AG10803 (cell line): ENCODE measurements around the gene ARHGAP42.

Experiments
- DNase-seq: peaks from one replicate; pipeline ENCODE4 v3.0.0; 2010; ENCODE audit warnings: low read depth
- H3K4me3 ChIP-seq: 2 replicates; pipeline ENCODE4 v1.5.1; 2011; ENCODE audit warnings: mild to moderate bottlenecking, low read length, control low read depth
- TF ChIP-seq, protein P1 (sequence below): conservative IDR thresholded peaks from 2 replicates; pipeline ENCODE4 v1.5.1; 2011; ENCODE audit warnings: mild to moderate bottlenecking, low read length, control low read depth, inconsistent platforms

ARHGAP42 gene

DNA sequence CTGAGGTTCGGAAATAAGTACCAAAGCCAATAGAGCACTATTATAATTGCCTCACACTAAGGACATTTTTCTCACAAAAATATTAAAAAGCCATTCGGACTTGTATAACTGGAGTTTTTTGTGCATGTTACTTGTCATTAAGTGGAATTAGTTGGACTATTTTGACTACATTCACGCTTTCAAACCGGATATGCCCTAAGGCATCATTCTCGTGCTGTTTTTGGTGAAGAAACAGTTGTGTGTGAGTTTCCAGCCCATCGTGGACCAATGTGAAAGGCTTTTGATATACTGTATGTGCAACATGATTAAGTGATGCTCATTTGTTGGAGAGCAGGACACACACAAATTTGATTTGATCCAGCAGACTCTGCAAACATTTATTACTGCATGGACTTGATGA lies 249.7 kb downstream of the ARHGAP42 start:
- no peak overlapping the region for H3K4me3 ChIP-seq
- TF ChIP-seq, protein P1, sequence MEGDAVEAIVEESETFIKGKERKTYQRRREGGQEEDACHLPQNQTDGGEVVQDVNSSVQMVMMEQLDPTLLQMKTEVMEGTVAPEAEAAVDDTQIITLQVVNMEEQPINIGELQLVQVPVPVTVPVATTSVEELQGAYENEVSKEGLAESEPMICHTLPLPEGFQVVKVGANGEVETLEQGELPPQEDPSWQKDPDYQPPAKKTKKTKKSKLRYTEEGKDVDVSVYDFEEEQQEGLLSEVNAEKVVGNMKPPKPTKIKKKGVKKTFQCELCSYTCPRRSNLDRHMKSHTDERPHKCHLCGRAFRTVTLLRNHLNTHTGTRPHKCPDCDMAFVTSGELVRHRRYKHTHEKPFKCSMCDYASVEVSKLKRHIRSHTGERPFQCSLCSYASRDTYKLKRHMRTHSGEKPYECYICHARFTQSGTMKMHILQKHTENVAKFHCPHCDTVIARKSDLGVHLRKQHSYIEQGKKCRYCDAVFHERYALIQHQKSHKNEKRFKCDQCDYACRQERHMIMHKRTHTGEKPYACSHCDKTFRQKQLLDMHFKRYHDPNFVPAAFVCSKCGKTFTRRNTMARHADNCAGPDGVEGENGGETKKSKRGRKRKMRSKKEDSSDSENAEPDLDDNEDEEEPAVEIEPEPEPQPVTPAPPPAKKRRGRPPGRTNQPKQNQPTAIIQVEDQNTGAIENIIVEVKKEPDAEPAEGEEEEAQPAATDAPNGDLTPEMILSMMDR: no peak
- no peak for DNase-seq

DNA sequence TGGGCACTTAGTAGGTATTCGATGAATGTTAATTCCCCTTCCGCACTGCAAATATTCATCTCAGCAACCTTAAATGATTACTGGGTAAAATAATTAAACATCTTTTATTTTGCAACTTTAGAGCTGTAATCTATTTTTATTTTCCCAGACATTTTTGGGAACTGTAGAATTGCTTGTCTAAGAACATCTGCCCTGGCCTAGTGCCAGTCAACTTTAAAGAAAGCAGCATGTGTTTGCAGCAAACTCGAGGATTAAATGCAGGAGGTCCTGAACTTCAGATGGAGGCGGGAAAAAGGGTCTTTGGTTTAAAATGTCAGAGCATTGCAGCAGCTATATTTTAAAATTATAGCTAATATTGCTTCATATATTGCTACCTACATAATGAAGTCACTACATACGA lies 252.5 kb downstream of the ARHGAP42 start:
- DNase-seq: peak; percentile 46

DNA sequence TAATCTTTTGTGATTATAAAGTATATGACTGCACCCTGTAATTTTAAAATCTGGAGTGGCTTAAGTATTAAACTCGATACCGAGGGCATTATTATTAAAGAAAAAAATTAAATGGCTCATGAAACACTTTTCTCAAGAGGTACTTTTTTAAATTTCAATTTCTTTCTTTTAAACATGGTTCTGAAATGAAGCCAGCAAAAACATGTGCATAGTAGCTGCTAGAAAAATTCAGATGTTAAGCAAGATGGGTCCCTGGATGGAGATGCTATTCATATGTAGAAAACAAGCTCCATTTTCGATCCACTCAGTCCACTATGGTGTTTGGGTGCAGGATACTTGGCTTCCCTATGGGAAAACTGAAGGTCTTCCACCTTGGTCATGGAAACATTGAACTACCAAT lies 253.0 kb downstream of the ARHGAP42 start:
- H3K4me3 ChIP-seq: no peak overlapping the region
- no peak for DNase-seq
- TF ChIP-seq, protein P1: no peak

More for the DNA sequence above, 252.5 kb downstream of the ARHGAP42 start:
- H3K4me3 ChIP-seq: no peak overlapping the region
- TF ChIP-seq, protein P1: no peak

DNA sequence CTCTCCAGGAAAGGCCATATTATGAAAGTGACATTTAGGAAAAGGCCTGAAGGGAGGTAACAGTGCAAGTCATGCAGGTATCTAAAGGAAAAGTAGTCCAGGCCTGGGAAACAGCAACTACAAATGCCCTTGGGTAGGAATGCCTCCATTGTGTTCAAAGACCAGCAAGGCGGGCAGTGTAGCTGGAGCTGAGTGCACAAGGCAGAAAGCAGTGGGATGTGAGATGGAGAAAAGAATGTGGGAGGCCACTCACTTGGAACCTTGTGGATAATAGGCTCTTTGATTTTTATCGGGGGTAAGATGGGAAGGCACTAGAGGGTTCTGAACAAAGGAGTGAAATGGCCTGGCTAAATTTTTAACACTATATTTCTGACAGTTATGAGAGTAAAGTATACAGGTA lies 253.9 kb downstream of the ARHGAP42 start:
- H3K4me3 ChIP-seq: no peak overlapping the region
- DNase-seq: no peak
- TF ChIP-seq, protein P1: no peak

DNA sequence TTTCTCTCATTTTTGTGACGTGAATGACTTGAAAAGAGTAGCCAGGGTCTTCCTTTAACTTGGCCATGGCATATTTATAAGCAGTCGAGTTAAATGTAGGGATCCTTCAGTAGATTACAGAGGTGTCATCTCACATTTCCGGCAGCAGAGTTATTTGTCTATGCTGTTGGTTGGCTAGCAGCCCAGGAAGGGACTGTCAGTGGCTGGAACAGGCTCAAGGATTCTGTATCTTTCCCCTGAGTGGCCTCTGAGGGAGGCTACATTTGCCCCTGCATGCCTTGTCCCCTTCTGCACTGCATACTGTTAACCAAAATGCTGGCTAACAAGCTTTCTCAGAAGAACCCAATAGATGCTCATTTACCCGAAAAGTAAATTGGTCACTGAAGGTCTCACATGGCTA lies 254.9 kb downstream of the ARHGAP42 start:
- no peak overlapping the region for H3K4me3 ChIP-seq
- no peak for DNase-seq
- TF ChIP-seq, protein P1: no peak

DNA sequence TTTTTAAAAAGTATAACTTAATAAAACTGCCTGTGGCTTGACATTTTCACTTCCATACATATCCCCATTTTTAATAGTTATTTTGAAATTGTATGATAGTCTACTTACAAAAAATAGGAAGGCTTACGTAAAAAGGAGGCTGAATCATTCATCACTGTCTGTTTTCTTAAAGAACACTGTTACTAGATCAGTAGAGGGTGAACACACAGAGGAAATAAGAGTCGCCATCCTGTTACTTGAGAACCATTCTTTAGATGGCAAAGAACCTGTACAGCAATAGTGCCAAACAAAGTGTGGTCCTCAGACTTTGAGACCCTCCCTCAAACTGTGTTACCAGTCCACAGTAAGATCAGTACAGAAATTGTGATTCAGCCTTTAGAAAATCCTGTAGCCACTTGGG lies 261.8 kb downstream of the ARHGAP42 start:
- no peak for DNase-seq
- no peak overlapping the region for H3K4me3 ChIP-seq
- TF ChIP-seq, protein P1: no peak

DNA sequence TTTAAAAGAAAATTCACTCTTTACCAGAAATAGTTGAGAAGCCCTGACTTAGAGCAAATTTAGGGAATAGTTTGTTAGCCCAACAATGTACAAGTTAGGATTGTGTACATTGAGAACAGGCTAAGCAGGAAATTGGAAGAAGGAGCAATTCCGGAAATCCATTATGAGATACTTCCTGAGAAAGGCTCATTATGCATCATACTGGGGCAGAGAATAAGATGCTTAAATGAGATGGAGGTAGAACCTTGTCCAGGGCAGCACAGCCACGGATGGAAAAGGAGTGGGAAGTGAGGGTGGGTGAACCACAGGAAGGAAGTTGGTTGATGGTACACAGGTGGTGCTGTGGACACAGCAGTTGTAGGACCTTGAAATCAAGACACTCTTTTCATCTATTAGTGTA lies 262.4 kb downstream of the ARHGAP42 start:
- H3K4me3 ChIP-seq: no peak overlapping the region
- TF ChIP-seq, protein P1: no peak
- no peak for DNase-seq
